Stimulated activated CD4-positive, alpha-beta T cell treated with anti-CD3 and anti-CD28 coated beads, Interleukin-4, amount 100 ng/mL, for 48 hours (primary cell): ENCODE results near the gene CDX1.

Experiments used
- DNase-seq, 2 donors: peaks; one replicate each; pipeline ENCODE4 v3.0.0-alpha.2; 2020; ENCODE audit warnings: low read depth in 2 of 2

CDX1 gene

DNA sequence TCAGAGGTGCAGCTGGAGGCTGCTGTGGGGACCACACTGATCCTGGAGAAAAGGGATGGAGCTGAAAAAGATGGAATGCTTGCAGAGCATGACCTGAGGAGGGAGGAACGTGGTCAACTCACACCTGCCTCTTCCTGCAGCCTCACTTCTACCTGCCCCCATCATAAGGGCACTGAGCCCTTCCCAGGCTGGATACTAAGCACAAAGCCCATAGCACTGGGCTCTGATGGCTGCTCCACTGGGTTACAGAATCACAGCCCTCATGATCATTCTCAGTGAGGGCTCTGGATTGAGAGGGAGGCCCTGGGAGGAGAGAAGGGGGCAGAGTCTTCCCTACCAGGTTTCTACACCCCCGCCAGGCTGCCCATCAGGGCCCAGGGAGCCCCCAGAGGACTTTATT lies 17.4 kb downstream of the CDX1 start:
- no peak for DNase-seq

DNA sequence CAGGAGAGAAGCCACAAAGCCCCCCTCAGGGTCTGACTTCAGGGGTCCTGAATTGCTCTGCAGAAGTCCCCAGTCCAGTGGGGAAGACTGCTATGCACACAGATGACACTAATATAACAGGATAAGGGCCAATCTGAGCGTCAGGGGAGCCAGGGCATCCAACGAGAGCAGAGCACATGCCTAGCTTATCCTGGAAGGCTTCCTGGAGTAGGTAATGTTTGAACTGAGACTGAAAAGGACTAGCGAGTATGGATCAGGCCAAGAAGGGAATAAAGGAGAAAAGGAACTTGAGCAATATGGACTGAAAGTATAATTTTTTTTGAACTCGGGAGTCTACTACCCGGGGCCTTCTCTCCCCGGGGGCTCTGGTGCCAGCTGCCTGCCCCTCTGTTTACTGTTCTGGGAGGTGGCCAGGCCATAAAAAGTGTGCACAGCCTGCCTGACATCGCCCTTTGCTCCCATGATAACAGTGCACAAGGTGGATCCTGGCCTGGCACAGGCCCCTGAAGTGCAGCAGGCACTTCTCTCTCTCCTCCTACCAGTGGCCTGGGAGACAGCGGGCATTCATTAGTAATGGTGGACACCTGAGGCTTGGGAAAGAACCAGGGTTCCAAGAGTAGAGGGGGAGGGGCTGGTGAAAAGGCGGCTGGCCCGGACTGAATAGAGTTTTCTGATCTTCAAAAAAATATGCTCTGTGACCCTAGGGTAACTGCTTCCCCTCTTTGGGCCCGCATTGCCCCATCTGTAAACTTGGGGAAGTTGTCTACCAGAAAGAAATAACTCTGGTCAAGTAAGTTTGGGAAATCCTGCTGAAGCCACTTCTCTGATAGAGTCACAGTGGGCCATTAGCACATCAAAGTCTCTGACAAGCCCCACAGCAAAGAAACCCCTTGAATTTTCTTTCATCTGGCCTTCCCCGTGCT lies 18.7 kb downstream of the CDX1 start:
- no peak for DNase-seq

DNA sequence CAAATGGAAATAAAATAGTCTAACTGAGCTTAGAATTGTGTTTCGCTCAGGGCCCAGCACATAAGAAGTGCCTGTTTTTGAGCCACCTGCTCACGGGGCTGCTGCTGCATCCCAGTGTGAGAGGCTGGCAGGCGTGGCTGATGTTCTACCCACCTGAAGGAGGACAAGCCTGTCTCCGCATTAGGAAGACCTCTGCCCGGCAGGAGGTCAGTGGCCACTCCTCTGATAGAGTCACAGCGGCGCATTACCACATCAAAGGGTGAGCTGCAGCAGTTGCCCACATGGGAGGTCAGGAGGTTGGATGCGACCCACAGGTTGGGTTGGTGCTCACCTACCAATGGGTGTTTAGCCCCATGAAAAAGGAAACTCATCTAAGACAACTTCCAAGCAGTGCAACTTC lies 19.6 kb downstream of the CDX1 start:
- no peak for DNase-seq

DNA sequence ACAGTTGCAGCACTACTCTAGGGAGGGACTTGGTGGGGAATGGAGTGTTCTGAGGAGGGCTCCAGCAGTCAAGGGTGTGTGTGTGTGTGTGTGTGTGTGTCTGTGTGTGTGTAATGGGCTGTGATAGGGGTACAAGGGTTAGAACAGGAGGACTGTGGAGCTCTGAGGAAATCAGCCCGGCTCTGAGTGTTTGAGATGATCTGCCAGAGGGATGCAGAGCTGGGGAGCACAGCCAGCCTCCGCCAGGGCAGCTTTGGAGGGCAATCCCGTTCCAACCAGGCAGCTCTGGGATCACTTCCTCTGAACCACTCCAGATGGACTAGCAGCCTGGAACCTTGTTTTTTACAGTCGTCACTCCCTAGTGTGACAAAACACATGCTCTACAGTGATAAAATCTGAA lies 20.3 kb downstream of the CDX1 start:
- DNase-seq, result no peak

DNA sequence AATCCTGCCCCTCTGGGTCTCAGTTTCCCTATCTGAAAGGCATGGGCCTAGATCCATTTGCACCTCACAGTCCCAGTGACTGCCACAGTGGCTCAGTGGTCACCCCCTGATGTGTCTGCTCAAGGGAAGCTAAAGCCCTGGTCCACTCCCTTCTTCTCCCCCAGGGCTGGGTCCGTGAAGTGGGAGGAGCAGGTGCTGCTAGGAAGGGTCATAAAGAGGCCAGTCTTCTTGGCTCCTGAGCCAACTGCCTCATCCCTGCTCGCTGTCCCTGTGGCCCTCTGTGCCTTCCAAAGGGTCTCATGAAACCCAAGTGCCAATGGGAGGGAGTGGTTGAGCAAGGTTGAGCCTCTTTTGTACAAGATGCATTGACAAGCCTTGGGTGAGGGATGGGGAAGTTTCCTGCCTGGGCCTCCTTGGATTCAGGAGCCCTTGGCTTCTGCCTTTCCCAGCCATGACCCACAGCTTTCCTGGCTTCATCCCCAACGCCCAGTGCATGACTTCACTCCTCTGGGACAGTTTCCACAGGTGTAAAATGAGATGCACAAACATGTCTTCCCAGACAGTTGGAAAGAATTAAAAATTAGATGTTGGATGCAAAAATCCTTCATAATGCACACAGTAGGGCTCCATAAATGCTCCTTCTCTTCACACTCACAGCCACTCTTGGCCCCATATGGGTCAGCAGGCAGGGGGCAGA lies 21.7 kb downstream of the CDX1 start:
- no peak for DNase-seq

DNA sequence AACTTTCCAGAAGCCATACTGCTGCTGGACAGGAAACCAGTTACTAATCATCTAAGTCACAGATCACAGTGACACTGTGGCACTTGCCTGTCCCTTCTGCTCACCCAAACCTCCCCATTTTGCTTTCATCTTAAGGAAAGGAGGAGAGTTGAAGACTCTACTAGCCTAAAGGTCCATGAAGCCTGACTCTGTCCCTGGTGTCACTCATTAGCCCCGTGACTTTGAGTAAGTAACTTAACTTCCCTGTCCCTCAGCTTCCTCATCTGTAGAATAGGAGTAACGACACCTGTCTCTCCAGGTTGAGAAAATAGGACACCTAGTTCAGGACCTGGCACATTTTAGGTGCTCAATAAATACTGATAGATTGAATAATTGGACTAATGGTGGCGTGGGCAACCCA lies 22.7 kb downstream of the CDX1 start:
- no peak for DNase-seq

DNA sequence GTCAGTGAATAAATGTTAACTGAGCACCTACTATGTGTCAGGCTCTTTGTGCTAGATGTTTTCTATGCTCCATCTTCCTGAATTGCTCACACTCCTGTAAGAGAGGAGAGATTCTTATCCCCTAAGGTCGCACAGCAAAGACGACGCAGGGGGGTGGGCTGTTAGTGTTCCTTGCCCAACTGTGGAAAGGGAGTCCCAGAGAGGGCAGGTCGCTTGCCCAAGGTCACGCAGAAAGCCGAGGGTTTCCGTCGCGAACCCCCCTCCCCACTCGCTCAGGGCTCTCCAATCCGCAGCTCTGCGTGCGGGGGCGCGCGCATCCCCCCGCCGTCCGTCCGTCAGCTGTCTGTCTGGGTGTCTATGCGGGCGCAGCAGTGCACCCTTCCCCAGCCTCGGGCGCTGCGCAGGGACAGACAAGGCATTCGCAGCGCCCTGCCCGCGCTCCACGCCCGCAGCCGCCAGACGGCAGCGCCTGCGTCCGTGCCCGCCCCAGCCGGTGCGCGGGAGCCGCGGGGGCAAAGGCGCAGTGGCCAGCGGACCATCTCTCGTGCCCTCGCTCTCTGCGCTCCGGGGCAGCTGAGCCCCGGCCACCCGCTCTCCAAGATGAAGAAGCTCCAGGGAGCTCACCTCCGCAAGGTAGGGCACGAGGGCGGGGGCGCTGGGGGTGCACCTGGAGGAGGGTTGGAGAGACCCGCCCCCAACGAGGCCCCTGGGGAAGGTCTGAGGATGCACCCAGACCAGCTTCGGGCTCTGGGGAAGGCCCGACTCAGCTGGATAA lies 23.3 kb downstream of the CDX1 start, which contains the start of gene SLC6A7:
TSS of gene SLC6A7 (plus strand) at position 335 of the 775 bp plus-strand sequence. CDS start at position 601, 266 bp downstream.
- no peak for DNase-seq

DNA sequence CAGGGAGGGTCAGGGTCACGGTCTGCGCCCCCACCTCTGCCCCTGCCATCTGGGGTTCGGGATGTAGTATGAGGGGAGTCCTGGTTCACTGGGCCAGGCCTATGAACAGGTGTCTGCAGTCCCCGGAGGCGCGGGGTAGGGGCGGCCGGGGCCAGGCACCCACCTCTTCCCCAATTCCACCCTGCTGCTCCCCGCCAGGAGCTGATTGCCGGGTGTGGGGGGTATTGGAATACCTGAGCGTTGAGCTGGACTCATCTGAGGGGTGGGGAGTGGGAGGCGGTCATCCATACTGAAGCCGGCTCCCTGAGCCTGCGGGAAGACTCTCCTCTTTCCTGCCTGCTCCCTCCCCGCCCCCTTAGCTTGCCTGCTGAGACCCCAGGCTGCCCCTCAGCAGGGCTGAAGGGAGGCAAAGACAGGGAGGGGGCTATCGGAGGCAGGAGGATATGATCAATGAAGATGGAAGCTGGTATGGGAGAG lies 24.0 kb downstream of the CDX1 start:
- no peak for DNase-seq

DNA sequence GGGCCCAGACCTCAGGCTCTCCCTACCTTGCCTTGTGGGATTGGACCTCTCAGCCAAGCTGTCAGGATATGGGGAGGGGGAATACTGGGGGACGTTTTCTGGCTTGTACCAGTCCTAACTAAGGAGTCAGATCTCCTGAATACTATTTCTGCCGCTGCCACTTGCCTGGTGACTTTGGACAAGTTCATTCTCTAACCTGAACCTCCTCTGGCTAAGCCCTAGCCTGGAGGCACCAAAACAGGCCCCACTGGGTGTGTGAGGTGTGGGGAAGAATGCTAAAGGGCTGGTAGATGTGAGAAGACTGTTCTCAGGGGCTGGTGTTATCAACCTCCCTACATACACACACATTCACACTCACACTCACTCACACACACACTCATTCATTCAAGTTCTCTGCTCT lies 24.4 kb downstream of the CDX1 start:
- DNase-seq, result no peak

DNA sequence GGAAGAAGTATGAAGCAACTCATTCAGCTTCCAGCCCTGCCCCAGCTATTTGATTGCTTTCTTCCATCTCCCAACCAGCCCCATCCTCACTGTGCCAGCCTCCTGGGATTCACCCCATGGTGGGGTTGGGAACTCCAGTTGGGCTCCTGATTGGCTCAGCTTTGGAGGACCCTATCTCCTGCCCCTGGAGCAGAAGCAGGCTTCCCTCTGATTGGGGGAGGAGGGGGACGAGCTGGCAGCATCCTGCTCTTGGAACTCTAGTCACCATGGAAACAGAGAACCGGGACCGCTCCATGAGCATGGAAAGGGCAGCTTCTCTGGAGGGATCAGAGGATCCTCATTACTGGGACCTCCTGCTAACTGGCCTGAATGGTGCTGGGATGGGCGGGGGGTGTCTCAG lies 25.9 kb downstream of the CDX1 start:
- DNase-seq, result no peak

DNA sequence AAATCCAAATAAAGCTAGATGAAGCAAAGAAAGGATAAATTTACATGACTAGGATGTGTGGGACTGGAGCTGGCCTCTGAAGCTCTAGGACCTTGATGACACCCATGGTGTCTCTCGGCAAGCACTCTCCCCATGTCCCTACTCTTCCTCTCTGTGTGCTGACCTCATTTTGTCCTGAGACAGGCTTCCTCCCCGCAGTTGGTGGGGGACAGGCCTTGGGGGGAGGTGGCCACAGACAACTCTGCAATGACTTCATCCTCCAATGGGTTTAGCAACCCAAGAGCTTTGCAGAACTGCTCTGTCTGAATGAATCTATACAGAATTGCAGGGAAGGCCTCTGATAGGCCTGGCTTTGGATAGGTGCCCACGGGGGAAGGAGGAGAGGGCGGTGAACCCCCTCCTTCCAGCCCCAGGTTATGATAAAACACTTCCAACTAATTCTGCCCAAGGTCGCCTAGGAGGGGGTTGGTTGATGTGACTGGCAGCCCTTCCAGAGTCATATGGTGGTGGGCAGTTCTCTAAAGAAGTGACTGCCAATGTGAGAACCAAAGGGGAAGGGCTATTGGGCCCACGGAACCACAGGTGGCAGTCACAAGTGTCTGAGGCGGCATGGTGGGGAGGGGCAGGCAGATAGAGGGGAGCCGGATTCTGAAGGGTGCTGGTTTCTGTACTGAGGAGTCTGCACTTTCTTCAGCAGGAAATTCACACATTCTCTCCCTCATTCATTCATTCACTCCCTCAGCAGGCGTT lies 29.3 kb downstream of the CDX1 start:
- DNase-seq, result no peak

DNA sequence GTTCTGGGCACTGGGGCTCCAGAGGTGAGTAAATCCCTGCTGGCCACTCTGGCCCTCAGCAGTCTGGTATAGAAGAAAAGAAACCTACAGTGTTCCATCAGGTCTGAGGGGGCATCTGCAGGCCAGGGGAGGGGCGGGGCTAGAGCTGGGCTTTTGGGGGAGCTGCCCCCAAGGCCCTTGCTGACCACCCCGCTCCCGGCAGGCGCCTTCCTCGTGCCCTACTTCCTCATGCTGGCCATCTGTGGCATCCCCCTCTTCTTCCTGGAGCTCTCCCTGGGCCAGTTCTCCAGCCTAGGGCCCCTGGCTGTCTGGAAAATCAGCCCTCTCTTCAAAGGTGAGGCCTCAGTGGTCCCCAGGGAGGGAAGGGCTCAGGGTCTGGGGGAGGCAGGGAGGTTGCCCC lies 29.9 kb downstream of the CDX1 start:
- DNase-seq, result no peak

DNA sequence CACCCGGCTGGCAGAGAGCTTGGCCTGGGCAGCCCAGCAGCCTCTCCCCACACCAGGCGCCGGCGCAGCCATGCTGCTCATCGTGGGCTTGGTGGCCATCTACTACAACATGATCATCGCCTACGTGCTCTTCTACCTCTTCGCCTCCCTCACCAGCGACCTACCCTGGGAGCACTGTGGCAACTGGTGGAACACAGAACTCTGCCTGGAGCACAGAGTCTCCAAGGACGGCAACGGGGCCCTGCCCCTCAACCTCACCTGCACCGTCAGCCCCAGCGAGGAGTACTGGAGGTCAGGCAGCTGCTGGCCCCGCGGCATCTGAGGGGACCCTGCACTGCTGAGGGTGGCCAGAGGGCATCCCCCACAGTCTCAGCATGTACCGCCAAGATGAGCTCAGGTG lies 30.4 kb downstream of the CDX1 start:
- no peak for DNase-seq

DNA sequence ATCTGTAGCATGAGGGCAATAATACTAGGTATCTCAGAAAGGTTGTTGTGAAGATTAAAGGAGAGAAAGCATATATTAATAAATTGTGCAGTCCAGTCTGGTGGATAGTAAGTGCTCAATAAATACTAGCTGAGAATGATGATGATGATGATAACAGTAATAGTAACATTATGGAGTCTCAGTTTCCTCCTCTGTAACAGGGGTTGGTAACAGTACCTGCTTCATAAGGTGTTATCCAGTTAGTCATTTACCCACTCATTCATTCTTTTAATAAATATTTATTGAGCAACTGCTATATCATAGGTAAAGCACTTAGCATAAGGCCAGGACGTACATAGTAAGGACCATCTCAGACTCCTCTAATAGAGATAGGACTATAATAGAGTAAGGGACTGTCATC lies 30.9 kb downstream of the CDX1 start:
- no peak for DNase-seq

DNA sequence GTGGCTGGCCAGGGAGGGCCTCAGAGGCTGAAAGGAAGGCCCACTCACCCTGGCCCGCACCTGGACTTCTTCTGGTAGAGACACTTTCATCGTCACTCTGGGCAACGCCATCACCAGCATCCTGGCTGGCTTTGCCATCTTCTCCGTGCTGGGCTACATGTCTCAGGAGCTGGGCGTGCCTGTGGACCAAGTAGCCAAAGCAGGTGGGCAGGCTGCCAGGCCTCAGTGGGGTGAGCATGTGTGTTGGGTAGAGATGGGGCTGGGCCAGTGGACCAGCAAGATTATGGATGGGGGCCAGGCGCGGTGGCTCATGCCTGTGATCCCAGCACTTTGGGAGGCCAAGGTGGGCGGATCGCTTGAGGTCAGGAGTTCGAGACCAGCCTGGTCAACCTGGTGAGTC lies 35.9 kb downstream of the CDX1 start:
- DNase-seq, result no peak

DNA sequence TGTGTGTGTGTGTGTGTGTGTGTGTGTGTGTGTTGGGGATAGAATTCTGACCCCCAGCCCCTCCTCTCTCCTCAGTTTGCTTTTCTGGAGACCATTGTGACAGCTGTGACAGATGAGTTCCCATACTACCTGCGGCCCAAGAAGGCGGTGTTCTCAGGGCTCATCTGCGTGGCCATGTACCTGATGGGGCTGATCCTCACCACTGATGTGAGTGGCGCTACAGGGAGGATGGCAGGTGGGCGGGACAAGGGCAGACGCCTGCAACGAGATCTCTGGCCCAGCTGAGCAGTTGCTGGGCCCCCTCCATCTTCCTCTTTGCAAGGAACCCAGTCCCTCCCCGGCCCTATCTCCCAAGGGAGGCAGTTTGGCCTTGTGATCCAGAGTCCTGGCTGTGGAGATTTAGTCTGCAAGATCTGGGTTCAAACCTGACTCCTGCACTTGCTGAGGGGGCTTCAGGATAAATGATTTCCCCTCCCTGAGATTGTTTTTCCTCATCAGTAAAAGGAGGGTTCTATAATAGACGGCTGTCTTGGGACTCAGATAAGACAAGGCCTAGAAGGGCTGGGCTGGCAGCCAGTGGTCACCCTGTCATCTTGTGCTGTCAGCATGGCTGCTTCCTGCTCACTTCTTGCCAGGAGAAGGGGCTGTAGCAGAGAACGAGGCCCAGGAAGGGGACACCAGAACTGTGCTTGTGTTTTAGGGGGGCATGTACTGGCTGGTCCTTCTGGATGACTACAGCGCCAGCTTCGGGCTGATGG lies 37.4 kb downstream of the CDX1 start:
- DNase-seq, result no peak

DNA sequence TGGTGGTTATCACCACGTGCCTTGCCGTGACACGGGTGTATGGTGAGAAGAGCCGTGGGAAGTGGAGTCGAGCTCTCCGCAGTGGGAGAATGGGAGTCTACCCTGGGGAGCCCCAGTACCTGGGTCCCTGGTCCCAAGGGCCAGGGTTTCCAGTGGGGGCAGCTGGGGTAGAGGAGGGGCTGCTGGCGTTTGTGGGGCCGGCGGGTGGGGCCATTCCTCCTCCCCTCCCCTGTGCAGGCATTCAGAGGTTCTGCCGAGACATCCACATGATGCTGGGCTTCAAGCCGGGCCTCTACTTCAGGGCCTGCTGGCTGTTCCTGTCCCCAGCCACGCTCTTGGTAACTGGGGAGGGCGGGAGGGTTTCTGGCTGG lies 38.0 kb downstream of the CDX1 start:
- no peak for DNase-seq

DNA sequence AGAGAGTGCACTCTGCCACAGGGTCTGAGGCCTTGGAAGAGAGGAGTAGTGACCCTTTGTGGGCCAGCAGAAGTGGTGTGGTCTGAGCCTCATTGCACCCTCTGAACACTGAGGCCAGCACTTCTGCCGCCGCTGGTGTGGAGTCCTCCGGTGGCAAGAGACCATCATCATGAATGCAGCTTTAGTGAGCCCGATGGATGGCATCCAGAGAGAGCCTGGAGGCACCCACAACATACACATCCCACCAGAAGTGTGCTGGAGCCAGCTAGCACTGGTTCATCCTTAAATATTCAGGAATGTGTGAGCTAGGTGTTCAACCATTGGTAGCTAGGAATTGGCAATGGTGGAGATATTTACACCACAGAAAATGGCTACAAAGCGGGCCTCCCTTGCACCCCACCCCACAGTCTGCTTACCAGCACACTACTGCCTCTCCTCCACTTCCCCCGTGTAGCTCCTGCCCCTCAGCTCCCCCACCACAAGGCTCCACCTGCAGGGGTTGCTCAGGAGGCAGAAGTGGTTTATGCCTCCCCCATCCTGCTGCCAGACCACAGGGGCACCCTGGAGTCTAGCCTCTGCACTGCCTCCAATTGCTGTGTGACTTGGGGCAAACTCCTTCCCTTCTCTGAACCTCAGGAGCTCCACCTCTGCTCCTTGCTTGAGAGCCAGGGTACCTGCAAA lies 39.7 kb downstream of the CDX1 start:
- no peak for DNase-seq

DNA sequence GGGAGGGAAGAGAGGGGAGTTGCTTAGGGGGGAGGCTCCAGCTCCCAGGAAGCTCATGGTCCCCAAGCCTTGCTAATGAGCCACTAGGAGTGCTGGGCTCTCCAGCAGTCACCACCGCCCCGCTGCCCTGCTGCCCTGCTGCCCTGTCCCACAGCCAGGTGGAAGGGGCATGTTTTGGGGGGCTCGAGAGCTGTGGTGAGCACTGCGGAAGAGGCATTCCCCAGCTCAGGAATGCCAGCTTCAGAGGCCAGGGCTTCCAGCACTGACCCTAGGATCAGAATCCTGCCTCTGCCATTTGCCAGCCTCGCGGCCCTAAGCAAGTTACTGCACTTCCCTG lies 40.2 kb downstream of the CDX1 start:
- DNase-seq, result no peak
